ENCODE data around the gene C22orf23. TPM values are rescaled to one million over a fixed set of nuclear protein-coding genes. Genes with fewer than 3 reads are reported as not detected.
"Not testable (repeated sequence)": the region's sequence is repeated elsewhere in the genome, so short reads cannot be mapped to it uniquely, and the experiment has no call there.

The C22orf23 gene
- total and polyA plus RNA-seq, 4 donors: 0.18 TPM; not detected in 3

- Histone ChIP-seq H3K27ac (ENCODE audit: low read depth in 1 of 2, low read length in 2 of 2) (no peak within 1 kb of the TSS), H3K4me3 (ENCODE audit: low read length in 2 of 2) (no peak within 1 kb of the TSS), H3K4me1 (ENCODE audit: control insufficient read depth in 1 of 2, insufficient read depth in 2 of 2, low read length in 2 of 2) (no peaks in the 10 kb centered on the region), H3K27me3 (ENCODE audit: control insufficient read depth in 1 of 2, insufficient read depth in 2 of 2, low read length in 1 of 2) (no peaks in the 10 kb centered on the region), H3K36me3 (ENCODE audit: control insufficient read depth in 1 of 2, insufficient read depth in 2 of 2, low read length in 1 of 2) (no peaks in the 10 kb centered on the region), H3K9me3 (ENCODE audit: control insufficient read depth, low read length) (no peaks in the 10 kb centered on the region)
- WGBS, 2 donors: 77 to 80% methylated on average over 39 to 42 of the region's 42 CpGs
- intact Hi-C loops (cut with DNase I): no loop called here
- DNase-seq (no peak), ATAC-seq (ENCODE audit: low FRiP score) (no peak)
Measured at GRCh38 chr22:37983860-37984791, 30.7 kb upstream of the C22orf23 start, which contains the start of gene SOX10. Gene SOX10, minus strand, starts transcription at chr22:37984555. Its CDS starts 771 bp downstream, at chr22:37983784.

GRCh38 chr22:37982938-37983859 lies 29.8 kb upstream of the C22orf23 start:
- H3K36me3 ChIP-seq (ENCODE audit: control insufficient read depth in 1 of 2, insufficient read depth in 2 of 2, low read length in 1 of 2): no peaks in the 10 kb centered on the region
- ATAC-seq (ENCODE audit: low FRiP score) (no peak), DNase-seq (no peak)
- 37 to 42% methylated on average over 73 to 84 of the region's 84 CpGs for WGBS, 2 donors
- intact Hi-C loops (cut with DNase I): no loop called here
- no peak overlapping the region for H3K27ac ChIP-seq (ENCODE audit: low read depth in 1 of 2, low read length in 2 of 2)
- H3K27me3 ChIP-seq (ENCODE audit: control insufficient read depth in 1 of 2, insufficient read depth in 2 of 2, low read length in 1 of 2): no peaks in the 10 kb centered on the region
- no peaks in the 10 kb centered on the region for H3K9me3 ChIP-seq (ENCODE audit: control insufficient read depth, low read length)
- H3K4me1 ChIP-seq (ENCODE audit: control insufficient read depth in 1 of 2, insufficient read depth in 2 of 2, low read length in 2 of 2): no peaks in the 10 kb centered on the region
- H3K4me3 ChIP-seq (ENCODE audit: low read length in 2 of 2): no peak overlapping the region

- Histone ChIP-seq H3K4me3 (ENCODE audit: low read length in 2 of 2) (no peak overlapping the region), H3K27ac (ENCODE audit: low read depth in 1 of 2, low read length in 2 of 2) (no peak overlapping the region), H3K27me3 (ENCODE audit: control insufficient read depth in 1 of 2, insufficient read depth in 2 of 2, low read length in 1 of 2) (no peaks in the 10 kb centered on the region), H3K9me3 (ENCODE audit: control insufficient read depth, low read length) (no peaks in the 10 kb centered on the region), H3K36me3 (ENCODE audit: control insufficient read depth in 1 of 2, insufficient read depth in 2 of 2, low read length in 1 of 2) (no peaks in the 10 kb centered on the region), H3K4me1 (ENCODE audit: control insufficient read depth in 1 of 2, insufficient read depth in 2 of 2, low read length in 2 of 2) (no peaks in the 10 kb centered on the region)
- ATAC-seq (ENCODE audit: low FRiP score): no peak
- no peak for DNase-seq
- 88 to 92% methylated on average over 8 of the region's 8 CpGs for WGBS, 2 donors
- intact Hi-C loops (cut with DNase I): no loop called here
Measured at GRCh38 chr22:37982151-37982785, 28.9 kb upstream of the C22orf23 start.

- ATAC-seq (ENCODE audit: low FRiP score): peak; percentile 39
- no peak overlapping the region for H3K27ac ChIP-seq (ENCODE audit: low read depth in 1 of 2, low read length in 2 of 2)
Measured at GRCh38 chr22:37981282-37982011, 28.0 kb upstream of the C22orf23 start.

GRCh38 chr22:37979782-37980181 lies 26.4 kb upstream of the C22orf23 start:
- Histone ChIP-seq H3K4me1 (ENCODE audit: control insufficient read depth in 1 of 2, insufficient read depth in 2 of 2, low read length in 2 of 2) (no peaks in the 10 kb centered on the region), H3K36me3 (ENCODE audit: control insufficient read depth in 1 of 2, insufficient read depth in 2 of 2, low read length in 1 of 2) (no peaks in the 10 kb centered on the region), H3K4me3 (ENCODE audit: low read length in 2 of 2) (no peak overlapping the region), H3K27ac (ENCODE audit: low read depth in 1 of 2, low read length in 2 of 2) (no peak overlapping the region), H3K27me3 (ENCODE audit: control insufficient read depth in 1 of 2, insufficient read depth in 2 of 2, low read length in 1 of 2) (no peaks in the 10 kb centered on the region), H3K9me3 (ENCODE audit: control insufficient read depth, low read length) (no peaks in the 10 kb centered on the region)
- no peak for ATAC-seq (ENCODE audit: low FRiP score)
- intact Hi-C loops (cut with DNase I): no loop called here
- no peak for DNase-seq
- WGBS, 2 donors: 74 to 82% methylated on average over 8 of the region's 8 CpGs

More at GRCh38 chr22:37981282-37982011, 28.0 kb upstream of the C22orf23 start:
- Histone ChIP-seq H3K4me3 (ENCODE audit: low read length in 2 of 2) (no peak overlapping the region), H3K27me3 (ENCODE audit: control insufficient read depth in 1 of 2, insufficient read depth in 2 of 2, low read length in 1 of 2) (no peaks in the 10 kb centered on the region), H3K4me1 (ENCODE audit: control insufficient read depth in 1 of 2, insufficient read depth in 2 of 2, low read length in 2 of 2) (no peaks in the 10 kb centered on the region), H3K9me3 (ENCODE audit: control insufficient read depth, low read length) (no peaks in the 10 kb centered on the region), H3K36me3 (ENCODE audit: control insufficient read depth in 1 of 2, insufficient read depth in 2 of 2, low read length in 1 of 2) (no peaks in the 10 kb centered on the region)
- DNase-seq: no peak
- intact Hi-C loops (cut with DNase I): no loop called here
- 95% methylated on average over 6 of the region's 6 CpGs for WGBS, 2 donors

- H3K4me1 ChIP-seq (ENCODE audit: control insufficient read depth in 1 of 2, insufficient read depth in 2 of 2, low read length in 2 of 2): no peaks in the 10 kb centered on the region
- H3K4me3 ChIP-seq (ENCODE audit: low read length in 2 of 2): no peak overlapping the region
- no peaks in the 10 kb centered on the region for H3K9me3 ChIP-seq (ENCODE audit: control insufficient read depth, low read length)
- ATAC-seq (ENCODE audit: low FRiP score) (no peak), DNase-seq (no peak)
- WGBS, 2 donors: 91 to 96% methylated on average over 4 of the region's 4 CpGs
- H3K27me3 ChIP-seq (ENCODE audit: control insufficient read depth in 1 of 2, insufficient read depth in 2 of 2, low read length in 1 of 2): no peaks in the 10 kb centered on the region
- no peak overlapping the region for H3K27ac ChIP-seq (ENCODE audit: low read depth in 1 of 2, low read length in 2 of 2)
- intact Hi-C loops (cut with DNase I): no loop called here
- H3K36me3 ChIP-seq (ENCODE audit: control insufficient read depth in 1 of 2, insufficient read depth in 2 of 2, low read length in 1 of 2): no peaks in the 10 kb centered on the region
Measured at GRCh38 chr22:37976547-37976946, 23.1 kb upstream of the C22orf23 start.

- not testable (repeated sequence) for ATAC-seq (ENCODE audit: low FRiP score)
Measured at GRCh38 chr22:37976022-37976421, 22.6 kb upstream of the C22orf23 start.

GRCh38 chr22:37975153-37975552 lies 21.8 kb upstream of the C22orf23 start:
- DNase-seq (no peak), ATAC-seq (ENCODE audit: low FRiP score) (no peak)
- Histone ChIP-seq H3K9me3 (ENCODE audit: control insufficient read depth, low read length) (no peaks in the 10 kb centered on the region), H3K4me1 (ENCODE audit: control insufficient read depth in 1 of 2, insufficient read depth in 2 of 2, low read length in 2 of 2) (no peaks in the 10 kb centered on the region), H3K27me3 (ENCODE audit: control insufficient read depth in 1 of 2, insufficient read depth in 2 of 2, low read length in 1 of 2) (no peaks in the 10 kb centered on the region), H3K36me3 (ENCODE audit: control insufficient read depth in 1 of 2, insufficient read depth in 2 of 2, low read length in 1 of 2) (no peaks in the 10 kb centered on the region), H3K4me3 (ENCODE audit: low read length in 2 of 2) (no peak overlapping the region), H3K27ac (ENCODE audit: low read depth in 1 of 2, low read length in 2 of 2) (no peak overlapping the region)
- 90 to 93% methylated on average over 2 of the region's 2 CpGs for WGBS, 2 donors
- intact Hi-C loops (cut with DNase I): no loop called here

More at GRCh38 chr22:37976022-37976421, 22.6 kb upstream of the C22orf23 start:
- H3K9me3 ChIP-seq (ENCODE audit: control insufficient read depth, low read length); H3K4me3 ChIP-seq (ENCODE audit: low read length in 2 of 2); DNase-seq; H3K36me3 ChIP-seq (ENCODE audit: control insufficient read depth in 1 of 2, insufficient read depth in 2 of 2, low read length in 1 of 2); H3K4me1 ChIP-seq (ENCODE audit: control insufficient read depth in 1 of 2, insufficient read depth in 2 of 2, low read length in 2 of 2); H3K27ac ChIP-seq (ENCODE audit: low read depth in 1 of 2, low read length in 2 of 2); H3K27me3 ChIP-seq (ENCODE audit: control insufficient read depth in 1 of 2, insufficient read depth in 2 of 2, low read length in 1 of 2); intact Hi-C loops (cut with DNase I): not testable (repeated sequence)
- WGBS, 2 donors: 92 to 94% methylated on average over 8 of the region's 8 CpGs
